Fibroblast of lung (primary cell): ENCODE results near the gene LZTR1. TPM values are rescaled to one million over a fixed set of nuclear protein-coding genes. Genes with fewer than 3 reads are reported as not detected.
A peak's percentile ranks its signal among the peaks of the same experiment; 100 is the strongest.

Experiments
- DNase-seq, 2 donors: peaks; one replicate each; pipeline versions ENCODE4 v3.0.0 to v3.0.0-alpha.2; 2010; ENCODE audit warnings: low read depth in 2 of 2
- H2AFZ ChIP-seq: 2 replicates; pipeline ENCODE4 v1.5.1; 2012; ENCODE audit warnings: low read length, control low read depth, inconsistent platforms
- H3K27ac ChIP-seq: 2 replicates; pipeline ENCODE4 v1.5.1; 2011; ENCODE audit warnings: low read length, control low read depth; ENCODE audit not compliant: insufficient read depth
- H3K27me3 ChIP-seq: 2 replicates; pipeline ENCODE4 v1.5.1; 2011; ENCODE audit warnings: mild to moderate bottlenecking, low read length; ENCODE audit not compliant: control insufficient read depth, insufficient read depth
- H3K36me3 ChIP-seq: 2 replicates; pipeline ENCODE4 v1.5.1; 2011; ENCODE audit warnings: low read length; ENCODE audit not compliant: control insufficient read depth, insufficient read depth
- H3K4me1 ChIP-seq: 2 replicates; pipeline ENCODE4 v1.5.1; 2011; ENCODE audit warnings: low read length; ENCODE audit not compliant: control insufficient read depth, insufficient read depth; ENCODE audit errors: extremely low read depth
- H3K4me2 ChIP-seq: 2 replicates; pipeline ENCODE4 v1.5.1; 2011; ENCODE audit warnings: low read length, control low read depth; ENCODE audit not compliant: insufficient read depth; ENCODE audit errors: extremely low read depth
- H3K4me3 ChIP-seq, 4 experiments: fragments of 200-600 bp in 1 of 4; sonication (generic) in 1 of 4; replicated peaks in 1 of 4; 2 replicates each; pipeline ENCODE4 v1.5.1; 2011 to 2016; ENCODE audit warnings: low read length in 4 of 4, low read depth in 3 of 4, mild to moderate bottlenecking in 3 of 4, control low read depth in 2 of 4, inconsistent platforms in 1 of 4, mixed read lengths in 1 of 4; ENCODE audit not compliant: insufficient read depth in 1 of 4; ENCODE audit errors: control extremely low read depth in 1 of 4
- H3K79me2 ChIP-seq: 2 replicates; pipeline ENCODE4 v1.5.1; 2012; ENCODE audit warnings: mild to moderate bottlenecking, low read length, inconsistent platforms; ENCODE audit not compliant: control insufficient read depth, insufficient read depth
- H3K9ac ChIP-seq: 2 replicates; pipeline ENCODE4 v1.5.1; 2011; ENCODE audit warnings: mild to moderate bottlenecking, low read length, control low read depth; ENCODE audit not compliant: insufficient read depth
- H3K9me3 ChIP-seq: 2 replicates; pipeline ENCODE4 v1.5.1; 2012; ENCODE audit warnings: low read depth, low read length; ENCODE audit not compliant: control insufficient read depth, insufficient read depth
- H4K20me1 ChIP-seq: 2 replicates; pipeline ENCODE4 v1.5.1; 2011; ENCODE audit warnings: low read length; ENCODE audit not compliant: control insufficient read depth, insufficient read depth; ENCODE audit errors: extremely low read depth
- EZH2 ChIP-seq: IDR thresholded peaks from 2 replicates; pipeline ENCODE4 v1.5.1; 2012; ENCODE audit warnings: low read length, control low read depth, mild to moderate bottlenecking; ENCODE audit errors: missing control alignments
- polyA plus RNA-seq, 2 donors: library from polyadenylated mRNA; depleted of rRNA in 1 of 2; stranded (reverse) in 1 of 2; unstranded in 1 of 2; fragments of >200 nt; gene quantifications; 2 replicates each; pipeline ENCODE4 v1.2.1, GENCODE V29; 2011 to 2012; ENCODE audit warnings: missing spikeins in 1 of 2
- total RNA-seq: library from RNA; depleted of rRNA; stranded (reverse); fragments of >200 nt; gene quantifications from 2 replicates; pipeline ENCODE4 v1.2.1, GENCODE V29; 2014
- TF ChIP-seq, protein P1 (sequence below), 2 donors: IDR thresholded peaks in 1 of 2; conservative IDR thresholded peaks in 1 of 2; 1 replicate in 1 of 2; 2 replicates in 1 of 2; pipeline ENCODE4 v1.5.1; 2011 to 2012; ENCODE audit warnings: low read length in 2 of 2, control low read depth in 1 of 2, inconsistent platforms in 1 of 2, low read depth in 1 of 2, mild to moderate bottlenecking in 1 of 2

The LZTR1 gene
- total and polyA plus RNA-seq, 2 donors (not counting 1 experiment from before 2014, with no cell fraction given) = 27.4 to 75.8 TPM

DNA sequence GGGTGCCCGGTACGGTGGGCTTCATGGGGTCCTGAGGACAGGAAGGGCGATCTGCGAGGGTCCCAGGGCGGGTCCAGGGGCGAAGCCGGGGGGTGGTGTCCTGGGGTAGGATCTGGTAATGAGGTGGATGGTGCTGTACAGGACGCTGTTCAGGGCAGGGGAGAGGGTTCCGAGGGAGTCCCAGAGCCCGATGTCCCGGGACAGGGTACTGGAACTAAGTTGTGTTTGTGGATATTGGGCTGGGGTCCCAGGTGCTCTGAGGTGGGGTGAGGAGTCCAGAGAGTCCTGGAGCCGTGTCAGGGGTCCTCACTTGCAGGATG is 426 bp downstream of the LZTR1 start:
- peak overlapping the region; percentile 87 for H3K27ac ChIP-seq
- H3K9me3 ChIP-seq = peaks cover 2% of the 10 kb centered on the region
- H3K79me2 ChIP-seq = peaks cover 15% of the 10 kb centered on the region
- H3K4me3 ChIP-seq = peak overlapping the region; percentile 86 to 98 (median 94)
- TF ChIP-seq, protein P1, sequence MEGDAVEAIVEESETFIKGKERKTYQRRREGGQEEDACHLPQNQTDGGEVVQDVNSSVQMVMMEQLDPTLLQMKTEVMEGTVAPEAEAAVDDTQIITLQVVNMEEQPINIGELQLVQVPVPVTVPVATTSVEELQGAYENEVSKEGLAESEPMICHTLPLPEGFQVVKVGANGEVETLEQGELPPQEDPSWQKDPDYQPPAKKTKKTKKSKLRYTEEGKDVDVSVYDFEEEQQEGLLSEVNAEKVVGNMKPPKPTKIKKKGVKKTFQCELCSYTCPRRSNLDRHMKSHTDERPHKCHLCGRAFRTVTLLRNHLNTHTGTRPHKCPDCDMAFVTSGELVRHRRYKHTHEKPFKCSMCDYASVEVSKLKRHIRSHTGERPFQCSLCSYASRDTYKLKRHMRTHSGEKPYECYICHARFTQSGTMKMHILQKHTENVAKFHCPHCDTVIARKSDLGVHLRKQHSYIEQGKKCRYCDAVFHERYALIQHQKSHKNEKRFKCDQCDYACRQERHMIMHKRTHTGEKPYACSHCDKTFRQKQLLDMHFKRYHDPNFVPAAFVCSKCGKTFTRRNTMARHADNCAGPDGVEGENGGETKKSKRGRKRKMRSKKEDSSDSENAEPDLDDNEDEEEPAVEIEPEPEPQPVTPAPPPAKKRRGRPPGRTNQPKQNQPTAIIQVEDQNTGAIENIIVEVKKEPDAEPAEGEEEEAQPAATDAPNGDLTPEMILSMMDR (conservative IDR thresholded peaks at IDR 0.05 in 1 of 2, IDR thresholded peaks at IDR 0.05 in 1 of 2; ENCODE audit: low read depth in 1 of 2, low read length in 2 of 2) = no peak
- TF ChIP-seq EZH2 = no peak
- H3K36me3 ChIP-seq = peaks cover 4% of the 10 kb centered on the region
- H3K4me1 ChIP-seq = peaks cover 11% of the 10 kb centered on the region
- H2AFZ ChIP-seq = peak overlapping the region; percentile 79
- peak overlapping the region; percentile 96 for H3K4me2 ChIP-seq
- no peaks in the 10 kb centered on the region for H4K20me1 ChIP-seq
- H3K27me3 ChIP-seq = no peaks in the 10 kb centered on the region
- peak overlapping the region; percentile 91 for H3K9ac ChIP-seq
- DNase-seq = no peak

DNA sequence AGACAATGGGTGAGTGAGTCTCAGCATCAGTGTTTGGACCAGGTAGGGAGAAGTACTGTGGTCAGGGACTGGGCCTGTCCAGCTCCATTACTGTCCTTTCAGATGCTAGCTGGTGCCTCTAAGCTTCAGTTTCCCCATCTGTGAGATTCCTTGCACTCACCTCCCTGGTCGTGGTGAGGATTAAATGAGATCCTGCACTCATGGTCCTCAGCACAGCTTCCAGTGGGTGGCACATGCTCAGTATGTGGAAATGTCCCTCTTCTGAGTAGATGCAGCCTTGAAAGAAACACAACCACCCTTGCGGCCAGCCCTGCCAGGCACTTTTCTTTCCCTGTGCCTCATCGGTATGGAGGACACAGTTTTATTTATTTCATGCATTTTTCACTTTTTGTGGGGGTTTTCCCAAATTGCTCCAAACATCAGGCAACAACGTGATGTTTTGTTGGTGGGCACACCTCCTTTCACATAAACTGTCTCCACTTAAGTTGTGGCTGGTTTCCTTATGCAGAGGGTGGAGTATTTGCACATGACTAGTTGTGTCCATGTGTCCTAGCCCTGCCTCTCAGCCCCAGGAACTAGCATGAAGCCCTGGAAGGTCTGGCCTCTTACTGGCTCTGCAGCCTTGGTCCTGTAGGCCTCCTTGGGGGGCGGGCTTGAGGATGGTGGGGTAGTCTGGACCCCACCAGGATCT is 1.1 kb downstream of the LZTR1 start:
- Histone ChIP-seq H3K27ac (peak overlapping the region; percentile 87), H3K27me3 (no peaks in the 10 kb centered on the region), H3K9ac (peak overlapping the region; percentile 91), H3K36me3 (peaks cover 7% of the 10 kb centered on the region), H3K4me3 (peak overlapping the region; percentile 86 to 98 (median 94)), H4K20me1 (no peaks in the 10 kb centered on the region), H2AFZ (no peak overlapping the region), H3K4me1 (peaks cover 11% of the 10 kb centered on the region), H3K79me2 (peaks cover 15% of the 10 kb centered on the region), H3K4me2 (peak overlapping the region; percentile 96), H3K9me3 (peaks cover 2% of the 10 kb centered on the region)
- TF ChIP-seq EZH2 = no peak
- TF ChIP-seq, protein P1 (conservative IDR thresholded peaks at IDR 0.05 in 1 of 2, IDR thresholded peaks at IDR 0.05 in 1 of 2; ENCODE audit: low read depth in 1 of 2, low read length in 2 of 2) = no peak
- DNase-seq = no peak

DNA sequence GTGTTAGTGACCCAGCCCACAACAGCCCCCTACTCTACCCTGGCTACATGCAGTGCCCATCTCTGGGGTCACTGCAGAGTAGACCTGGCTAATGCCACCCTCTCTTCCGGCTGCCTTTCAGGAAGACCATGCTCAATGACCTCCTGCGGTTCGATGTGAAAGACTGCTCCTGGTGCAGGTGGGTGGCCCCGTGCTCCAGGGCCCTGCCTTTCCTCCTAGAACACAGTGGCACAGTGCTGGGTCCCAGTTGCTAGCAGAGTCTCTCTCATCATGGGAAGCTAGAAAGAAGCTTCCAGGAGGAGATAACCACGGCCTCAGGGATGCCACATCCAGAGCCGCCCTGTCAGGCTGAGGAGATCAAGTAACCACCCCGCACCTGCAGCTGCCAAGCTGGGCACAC is 3.6 kb downstream of the LZTR1 start:
- no peak overlapping the region for H3K4me3 ChIP-seq
- no peak overlapping the region for H3K4me2 ChIP-seq
- no peak for DNase-seq
- H3K27me3 ChIP-seq = no peaks in the 10 kb centered on the region
- no peak for TF ChIP-seq EZH2
- peaks cover 8% of the 10 kb centered on the region for H3K36me3 ChIP-seq
- no peak overlapping the region for H3K27ac ChIP-seq
- peaks cover 11% of the 10 kb centered on the region for H3K4me1 ChIP-seq
- H4K20me1 ChIP-seq = no peaks in the 10 kb centered on the region
- H3K79me2 ChIP-seq = peaks cover 15% of the 10 kb centered on the region
- H3K9me3 ChIP-seq = no peaks in the 10 kb centered on the region
- H2AFZ ChIP-seq = no peak overlapping the region
- H3K9ac ChIP-seq = no peak overlapping the region
